KOPT-K1 (cell line): ENCODE data around the gene NEU2.

ENCODE experiments used
- H3K27ac ChIP-seq: fragments of 200-600 bp; sonication (generic); 2 replicates; pipeline ENCODE4 v1.5.1; 2016; ENCODE audit warnings: antibody characterized with exemption, mild to moderate bottlenecking, low read depth, low read length; ENCODE audit not compliant: poor library complexity, severe bottlenecking
- H3K36me3 ChIP-seq: fragments of 200-600 bp; sonication (generic); 2 replicates; pipeline ENCODE4 v1.5.1; 2017; ENCODE audit warnings: antibody characterized with exemption, mild to moderate bottlenecking, low read length, moderate library complexity; ENCODE audit not compliant: insufficient read depth
- H3K9me3 ChIP-seq: fragments of 200-600 bp; sonication (generic); 2 replicates; pipeline ENCODE4 v1.5.1; 2017; ENCODE audit warnings: antibody characterized with exemption, low read length, mild to moderate bottlenecking; ENCODE audit not compliant: insufficient read depth, poor library complexity, severe bottlenecking

Gene NEU2

DNA sequence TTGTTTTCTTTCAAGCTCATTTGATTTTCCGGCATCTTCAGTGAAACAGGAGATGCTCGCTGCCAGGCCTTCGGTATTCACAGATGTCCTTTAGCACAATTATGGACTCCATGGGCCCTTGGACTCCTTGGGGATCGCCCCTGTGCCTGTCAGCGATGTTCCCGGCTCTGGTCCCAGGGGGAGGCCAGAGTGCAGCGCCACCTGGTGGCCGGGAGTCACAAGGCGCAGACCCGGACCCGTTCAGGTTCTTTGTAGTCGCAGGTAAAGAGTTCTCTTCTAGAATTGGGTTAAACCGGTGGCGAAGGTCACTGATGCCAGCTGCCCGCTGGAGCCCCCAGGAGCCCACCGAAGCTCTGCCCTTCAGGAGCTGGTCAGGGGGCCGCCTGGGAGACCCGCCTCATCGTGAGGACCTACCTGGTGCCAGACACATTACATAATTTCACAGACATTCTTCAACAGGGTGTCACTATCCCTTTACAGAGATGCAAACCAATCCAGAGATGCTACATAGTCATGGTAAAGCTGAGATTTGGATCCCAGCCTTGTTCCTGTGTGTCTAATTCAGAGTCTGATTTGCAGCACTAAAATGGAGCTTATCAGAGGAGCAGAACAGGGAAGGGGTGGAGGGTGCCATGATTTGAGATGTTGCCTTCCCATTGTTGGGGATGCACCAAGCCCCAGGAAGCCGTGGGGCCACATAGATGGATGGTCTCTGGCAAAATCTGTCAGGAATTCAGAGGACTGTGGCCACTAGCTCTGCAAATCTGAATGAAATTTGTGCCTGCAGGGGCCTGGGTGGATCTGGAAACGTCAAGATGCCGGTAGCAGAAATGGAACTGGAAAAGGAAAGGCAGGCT, 21.7 kb downstream of the NEU2 start:
- Histone ChIP-seq H3K27ac (no peak overlapping the region), H3K9me3 (no peaks in the 10 kb centered on the region), H3K36me3 (no peaks in the 10 kb centered on the region)

DNA sequence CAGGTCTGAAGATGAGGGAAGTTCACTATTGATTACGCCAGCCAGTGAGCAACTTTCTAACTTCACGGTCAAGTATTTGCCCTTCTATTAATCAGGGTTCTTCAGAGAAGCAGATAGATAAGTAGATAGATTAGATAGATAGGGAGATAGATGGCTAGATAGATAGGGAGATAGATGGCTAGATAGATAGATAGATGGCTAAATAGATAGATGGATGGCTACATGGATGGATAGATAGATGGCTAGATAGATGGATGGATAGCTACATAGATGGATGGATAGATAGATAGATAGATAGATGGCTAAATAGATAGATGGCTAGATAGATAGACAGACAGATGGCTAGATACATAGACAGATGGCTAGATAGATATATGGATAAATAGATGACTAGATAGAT, 22.9 kb downstream of the NEU2 start:
- H3K36me3 ChIP-seq = no peaks in the 10 kb centered on the region
- H3K9me3 ChIP-seq = no peaks in the 10 kb centered on the region
- H3K27ac ChIP-seq = no peak overlapping the region

- no peaks in the 10 kb centered on the region for H3K9me3 ChIP-seq
- H3K27ac ChIP-seq = no peak overlapping the region
- 0 out of 2 replicates have a peak, but pooled peaks cover under 1% of the 10 kb centered on the region for H3K36me3 ChIP-seq
These were observed 24.6 kb downstream of the NEU2 start for GRCh38 chr2:233056961-233057605.

DNA sequence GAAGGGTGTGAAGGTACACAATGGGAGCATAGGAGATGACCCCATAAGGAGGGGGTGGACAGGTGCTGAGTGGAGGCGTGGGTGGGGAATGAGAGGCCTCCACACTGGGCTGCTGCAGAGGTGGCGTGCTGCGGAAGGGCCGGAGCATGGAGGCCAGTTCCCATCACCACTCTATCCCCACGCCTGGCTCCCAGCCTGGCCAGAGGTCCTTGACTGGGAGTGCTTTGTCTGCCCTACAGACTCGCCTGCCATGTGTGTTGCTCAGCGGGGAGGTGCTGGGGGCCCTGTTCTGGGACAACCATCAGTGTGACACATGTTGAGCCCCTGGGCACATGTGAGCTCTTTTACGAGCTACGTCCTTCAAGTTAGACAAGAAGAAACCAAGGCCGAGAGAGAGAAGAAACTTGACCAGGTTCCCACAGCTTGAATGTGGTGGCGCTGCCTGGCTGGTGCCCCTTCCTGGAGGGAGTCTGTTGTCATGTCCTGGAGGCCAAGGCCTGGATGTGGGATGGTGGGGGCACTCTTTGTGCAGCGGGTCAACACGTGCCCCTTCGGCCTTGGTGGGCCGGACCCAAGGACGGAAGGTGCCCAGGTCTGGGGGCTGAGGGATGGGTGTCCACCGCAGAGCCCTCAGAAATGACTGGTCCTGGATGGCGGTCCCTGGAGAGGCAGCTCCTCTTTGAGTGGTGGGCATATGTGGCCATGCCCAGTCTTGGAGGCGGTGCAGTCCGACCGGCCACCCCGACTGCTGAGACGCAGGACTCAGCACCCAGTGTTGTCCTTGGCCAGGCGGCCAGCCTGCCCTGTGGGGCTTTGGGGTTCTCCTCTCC, 26.5 kb downstream of the NEU2 start:
- Histone ChIP-seq H3K9me3 (no peaks in the 10 kb centered on the region), H3K27ac (peak overlapping the region; percentile 99)

GRCh38 chr2:233059547-233059796, 27.0 kb downstream of the NEU2 start:
- Histone ChIP-seq H3K36me3 (peaks cover 23% of the 10 kb centered on the region), H3K9me3 (no peaks in the 10 kb centered on the region), H3K27ac (peak overlapping the region; percentile 99)

More for the DNA sequence above, 26.5 kb downstream of the NEU2 start:
- peaks cover 18% of the 10 kb centered on the region for H3K36me3 ChIP-seq

DNA sequence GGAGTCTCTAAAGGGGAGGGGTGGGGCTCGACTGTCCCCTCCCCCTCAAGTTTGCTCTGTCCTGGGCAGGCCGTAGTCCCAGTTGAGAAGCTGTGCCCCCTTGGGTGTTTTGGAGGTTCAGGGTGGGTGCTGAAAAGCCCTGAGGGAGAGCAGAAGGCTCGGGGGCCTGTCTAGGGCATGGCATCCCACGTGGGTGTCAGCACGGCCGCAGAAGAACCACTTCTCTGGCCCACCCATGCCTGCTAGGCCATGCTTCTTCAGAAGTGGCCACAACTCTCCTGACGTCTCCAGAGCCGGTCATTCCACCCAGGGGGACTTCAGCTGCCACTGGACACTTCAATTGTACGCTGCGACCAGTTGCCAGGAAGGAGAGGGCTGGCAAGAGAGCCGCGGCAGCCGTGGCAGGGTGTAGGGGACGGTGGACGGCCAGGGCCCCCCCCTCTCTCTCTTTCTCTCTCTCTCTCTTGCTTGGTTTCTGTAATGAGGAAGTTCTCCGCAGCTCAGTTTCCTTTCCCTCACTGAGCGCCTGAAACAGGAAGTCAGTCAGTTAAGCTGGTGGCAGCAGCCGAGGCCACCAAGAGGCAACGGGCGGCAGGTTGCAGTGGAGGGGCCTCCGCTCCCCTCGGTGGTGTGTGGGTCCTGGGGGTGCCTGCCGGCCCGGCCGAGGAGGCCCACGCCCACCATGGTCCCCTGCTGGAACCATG, 27.5 kb downstream of the NEU2 start, which contains the start of gene INPP5D:
INPP5D (plus strand) TSS at position 546 of the 704 bp plus-strand sequence; CDS start at position 683, 137 bp downstream.
- Histone ChIP-seq H3K27ac (peak within 1 kb of the TSS; percentile 99), H3K9me3 (no peaks in the 10 kb centered on the region), H3K36me3 (peaks cover 28% of the 10 kb centered on the region)

DNA sequence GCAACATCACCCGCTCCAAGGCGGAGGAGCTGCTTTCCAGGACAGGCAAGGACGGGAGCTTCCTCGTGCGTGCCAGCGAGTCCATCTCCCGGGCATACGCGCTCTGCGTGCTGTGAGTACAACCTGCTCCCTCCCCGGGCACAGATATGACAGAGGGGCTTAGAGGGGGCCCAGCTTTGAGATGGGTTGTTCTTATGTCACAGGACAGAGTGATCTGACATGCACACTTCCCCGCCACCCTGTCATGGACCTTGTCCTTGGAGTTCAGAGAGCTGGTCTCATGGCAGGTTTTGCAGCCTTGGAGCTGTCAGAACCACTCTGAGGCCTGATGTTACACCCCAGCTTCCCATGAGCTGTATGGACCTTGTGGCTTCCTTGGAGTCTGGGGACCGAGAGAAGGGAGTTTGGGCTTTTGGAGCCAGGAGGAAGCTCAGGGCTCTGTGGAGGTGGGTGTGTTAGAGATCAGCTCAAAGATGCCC, 28.1 kb downstream of the NEU2 start:
- peak overlapping the region; percentile 99 for H3K27ac ChIP-seq
- peaks cover 34% of the 10 kb centered on the region for H3K36me3 ChIP-seq
- H3K9me3 ChIP-seq = no peaks in the 10 kb centered on the region

DNA sequence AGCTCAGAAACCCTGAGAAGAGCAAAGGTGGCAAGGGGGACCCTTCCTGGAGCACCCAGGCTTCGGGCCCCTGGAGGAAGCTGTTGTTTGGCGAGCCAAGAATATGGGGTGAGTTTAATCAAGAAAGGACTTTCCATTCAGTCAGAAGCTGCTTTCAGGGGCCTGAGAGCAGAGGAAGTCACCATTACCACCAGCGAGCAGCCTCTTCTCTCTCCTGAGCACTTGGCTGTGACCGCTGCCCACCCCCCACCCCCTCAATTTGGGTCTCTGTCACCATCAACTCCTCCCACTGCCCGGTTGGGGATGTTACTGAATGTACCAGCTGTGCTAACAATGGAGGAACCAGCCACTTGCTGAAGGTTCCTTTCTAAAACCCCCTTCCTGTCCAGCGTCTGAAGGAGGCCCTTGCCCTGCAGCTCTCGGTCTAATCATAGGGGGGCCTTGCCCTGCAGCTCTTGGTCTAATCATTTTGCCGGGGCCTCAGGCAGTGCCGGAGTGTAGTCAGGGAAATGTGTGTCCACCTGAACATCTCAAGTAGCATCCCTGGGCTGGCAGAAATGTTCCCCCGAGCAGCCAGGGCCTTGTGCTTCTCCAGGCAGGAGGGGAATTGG, 28.6 kb downstream of the NEU2 start:
- Histone ChIP-seq H3K9me3 (no peaks in the 10 kb centered on the region), H3K36me3 (peaks cover 38% of the 10 kb centered on the region), H3K27ac (peak overlapping the region; percentile 99)

DNA sequence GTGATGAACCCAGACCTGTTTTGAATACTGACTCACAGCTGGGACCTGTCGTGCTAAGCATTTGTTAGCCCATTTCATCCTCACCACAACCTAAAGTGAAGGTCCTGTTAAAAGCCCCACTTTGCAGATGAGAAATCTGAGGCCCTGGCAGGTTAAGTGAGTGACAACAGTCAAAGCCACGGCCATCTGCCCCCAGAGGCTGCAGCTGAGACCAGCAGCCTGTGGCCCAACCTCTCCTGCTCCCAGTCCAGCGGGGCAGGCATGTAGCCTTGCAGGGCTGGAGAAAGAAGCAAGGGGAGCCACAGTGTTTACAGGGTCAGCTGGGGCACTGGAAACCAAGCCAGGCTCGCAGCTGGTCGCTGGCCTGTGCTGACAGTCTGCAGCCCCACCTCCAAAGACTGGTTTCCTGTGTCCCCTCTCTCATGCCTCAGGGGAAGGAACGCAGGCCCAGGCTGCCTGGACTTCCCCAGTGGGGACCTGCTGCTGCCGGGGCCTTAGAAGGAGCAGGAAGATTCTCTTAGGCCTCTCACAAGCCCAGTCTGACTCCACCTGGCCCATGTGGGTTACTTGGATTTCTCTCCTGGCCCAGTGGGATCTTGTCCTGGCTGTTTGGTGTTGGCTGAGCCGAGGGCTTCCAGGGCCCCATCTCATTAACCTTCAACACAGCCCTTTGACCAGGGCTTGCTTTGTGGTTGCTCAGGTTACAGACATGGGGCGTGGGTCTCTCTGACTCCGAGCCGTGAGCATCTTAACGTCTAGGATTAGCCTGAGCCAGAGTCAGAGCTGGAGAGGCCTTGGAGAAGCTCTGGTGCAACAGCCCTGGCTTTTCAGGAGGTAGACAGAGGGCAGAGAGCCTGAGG, 29.3 kb downstream of the NEU2 start:
- Histone ChIP-seq H3K9me3 (peaks cover 1% of the 10 kb centered on the region), H3K36me3 (peaks cover 46% of the 10 kb centered on the region), H3K27ac (peak overlapping the region; percentile 99)

DNA sequence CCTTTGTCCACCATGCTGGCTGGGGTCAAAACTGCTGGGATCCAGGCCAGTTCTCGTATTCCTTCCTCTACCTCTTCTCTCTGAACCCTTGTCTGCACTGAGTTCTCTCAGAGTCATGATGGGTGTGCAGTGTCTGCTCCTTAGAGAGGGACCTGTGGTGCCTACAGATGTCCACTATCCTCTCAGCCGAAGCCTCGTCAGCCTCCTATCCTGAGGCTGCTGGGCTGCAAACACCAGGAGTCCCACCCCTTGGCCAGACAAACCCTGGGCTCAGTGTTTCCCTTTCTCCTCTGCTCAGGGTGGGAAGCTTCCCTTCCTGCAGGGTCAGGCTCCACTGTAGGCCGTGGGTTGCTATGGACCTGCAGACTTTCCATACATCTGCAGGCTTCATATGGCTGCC, 30.0 kb downstream of the NEU2 start:
- Histone ChIP-seq H3K27ac (peak overlapping the region; percentile 99), H3K36me3 (peaks cover 52% of the 10 kb centered on the region), H3K9me3 (peaks cover 7% of the 10 kb centered on the region)

GRCh38 chr2:233062946-233063268, 30.4 kb downstream of the NEU2 start:
- H3K9me3 ChIP-seq = peaks cover 11% of the 10 kb centered on the region
- peak overlapping the region; percentile 99 for H3K27ac ChIP-seq
- peaks cover 56% of the 10 kb centered on the region for H3K36me3 ChIP-seq

DNA sequence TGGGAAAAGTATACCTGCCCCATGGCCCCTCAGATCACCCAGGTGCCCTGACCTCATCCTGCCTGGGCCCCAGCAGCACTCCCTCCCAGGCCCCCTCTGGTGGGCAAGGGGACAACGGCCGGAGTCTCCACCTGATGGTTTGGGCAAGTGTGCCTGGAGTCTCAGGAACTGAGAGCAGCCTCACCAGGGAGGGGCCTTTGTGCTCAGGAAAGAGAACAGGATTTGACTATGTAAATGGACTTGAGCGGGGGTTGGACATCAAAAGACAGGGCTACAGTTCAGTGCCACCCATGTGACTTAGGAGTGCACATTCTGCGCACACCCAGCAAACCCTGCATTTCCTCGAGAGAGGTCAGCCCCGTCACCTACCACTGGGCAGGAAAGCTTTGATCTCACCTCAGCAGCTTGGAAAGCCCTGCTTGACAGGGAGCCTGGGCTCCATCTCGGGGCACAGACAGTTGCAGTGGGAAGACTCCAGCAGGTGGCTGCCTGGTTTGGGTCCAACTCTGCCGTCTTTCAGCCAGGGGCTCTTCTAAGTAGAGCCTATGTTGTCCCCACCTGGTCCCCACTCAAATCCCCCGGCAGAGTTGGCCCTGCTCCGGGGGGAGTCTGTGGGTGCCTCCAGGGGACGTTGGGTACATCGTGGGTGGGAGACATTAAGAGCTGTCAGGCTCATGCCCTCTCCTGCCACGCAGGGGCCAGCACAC, 30.9 kb downstream of the NEU2 start:
- H3K9me3 ChIP-seq = peaks cover 11% of the 10 kb centered on the region
- H3K27ac ChIP-seq = peak overlapping the region; percentile 99
- peaks cover 60% of the 10 kb centered on the region for H3K36me3 ChIP-seq

DNA sequence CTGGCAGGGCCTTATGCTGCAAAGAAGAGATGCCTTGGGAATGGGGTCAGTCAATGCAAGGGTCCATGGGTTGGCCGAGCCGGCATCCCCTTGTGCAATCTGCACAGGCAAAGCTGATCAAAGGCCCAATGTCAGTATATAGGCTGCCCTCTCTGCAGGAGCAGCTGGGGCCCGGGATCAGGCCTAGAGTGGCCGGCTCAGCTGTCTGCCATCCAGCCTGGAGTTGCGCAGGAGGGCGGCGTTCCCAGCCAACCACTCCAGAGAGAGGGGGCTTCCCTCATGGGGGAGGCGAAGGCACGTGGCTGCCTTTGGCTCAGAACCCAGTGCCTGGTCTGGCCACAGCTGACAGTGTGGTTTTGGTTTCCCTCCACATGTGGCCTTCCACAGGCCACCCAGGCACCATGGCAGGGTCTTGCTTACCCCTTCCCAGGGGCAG, 31.5 kb downstream of the NEU2 start:
- peak overlapping the region; percentile 99 for H3K27ac ChIP-seq

More for the DNA sequence above, 31.5 kb downstream of the NEU2 start:
- Histone ChIP-seq H3K36me3 (peaks cover 65% of the 10 kb centered on the region), H3K9me3 (peaks cover 11% of the 10 kb centered on the region)
